ENCODE data around the gene SLC25A11.

GRCh38 chr17:4968486-4969046, 28.7 kb upstream of the SLC25A11 start:
- TF ChIP-seq RAD21 (IDR thresholded peaks at IDR 0.05; ENCODE audit: low read length) (no peak), REST (IDR thresholded peaks at IDR 0.05; ENCODE audit: low read depth, low read length) (no peak), MXI1 (IDR thresholded peaks at IDR 0.05; ENCODE audit: low read depth, low read length) (no peak), EZH2phosphoT487 (IDR thresholded peaks at IDR 0.05; ENCODE audit: borderline replicate concordance, low read depth) (no peak), SMC3 (IDR thresholded peaks at IDR 0.05; ENCODE audit: low read depth, low read length) (no peak), TCF12 (IDR thresholded peaks at IDR 0.05) (no peak), RCOR1 (IDR thresholded peaks at IDR 0.05; ENCODE audit: low read length) (no peak), MAX (IDR thresholded peaks at IDR 0.05; ENCODE audit: low read depth) (no peak), USF1 (IDR thresholded peaks at IDR 0.05; ENCODE audit: borderline replicate concordance, low read depth) (0 out of 2 replicates have a peak, but pooled peaks have one; percentile 32), POLR2AphosphoS5 (IDR thresholded peaks at IDR 0.05; ENCODE audit: low read depth, low read length) (no peak), GABPA (IDR thresholded peaks at IDR 0.05; ENCODE audit: low read depth) (no peak), EP300 (IDR thresholded peaks at IDR 0.05; ENCODE audit: borderline replicate concordance in 1 of 2, low read depth in 1 of 2, low read length in 1 of 2) (no peak)
- TF ChIP-seq, protein P1, sequence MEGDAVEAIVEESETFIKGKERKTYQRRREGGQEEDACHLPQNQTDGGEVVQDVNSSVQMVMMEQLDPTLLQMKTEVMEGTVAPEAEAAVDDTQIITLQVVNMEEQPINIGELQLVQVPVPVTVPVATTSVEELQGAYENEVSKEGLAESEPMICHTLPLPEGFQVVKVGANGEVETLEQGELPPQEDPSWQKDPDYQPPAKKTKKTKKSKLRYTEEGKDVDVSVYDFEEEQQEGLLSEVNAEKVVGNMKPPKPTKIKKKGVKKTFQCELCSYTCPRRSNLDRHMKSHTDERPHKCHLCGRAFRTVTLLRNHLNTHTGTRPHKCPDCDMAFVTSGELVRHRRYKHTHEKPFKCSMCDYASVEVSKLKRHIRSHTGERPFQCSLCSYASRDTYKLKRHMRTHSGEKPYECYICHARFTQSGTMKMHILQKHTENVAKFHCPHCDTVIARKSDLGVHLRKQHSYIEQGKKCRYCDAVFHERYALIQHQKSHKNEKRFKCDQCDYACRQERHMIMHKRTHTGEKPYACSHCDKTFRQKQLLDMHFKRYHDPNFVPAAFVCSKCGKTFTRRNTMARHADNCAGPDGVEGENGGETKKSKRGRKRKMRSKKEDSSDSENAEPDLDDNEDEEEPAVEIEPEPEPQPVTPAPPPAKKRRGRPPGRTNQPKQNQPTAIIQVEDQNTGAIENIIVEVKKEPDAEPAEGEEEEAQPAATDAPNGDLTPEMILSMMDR (IDR thresholded peaks at IDR 0.05), result no peak
